ENCODE measurements around the gene NDUFS7.

Gene NDUFS7

DNA sequence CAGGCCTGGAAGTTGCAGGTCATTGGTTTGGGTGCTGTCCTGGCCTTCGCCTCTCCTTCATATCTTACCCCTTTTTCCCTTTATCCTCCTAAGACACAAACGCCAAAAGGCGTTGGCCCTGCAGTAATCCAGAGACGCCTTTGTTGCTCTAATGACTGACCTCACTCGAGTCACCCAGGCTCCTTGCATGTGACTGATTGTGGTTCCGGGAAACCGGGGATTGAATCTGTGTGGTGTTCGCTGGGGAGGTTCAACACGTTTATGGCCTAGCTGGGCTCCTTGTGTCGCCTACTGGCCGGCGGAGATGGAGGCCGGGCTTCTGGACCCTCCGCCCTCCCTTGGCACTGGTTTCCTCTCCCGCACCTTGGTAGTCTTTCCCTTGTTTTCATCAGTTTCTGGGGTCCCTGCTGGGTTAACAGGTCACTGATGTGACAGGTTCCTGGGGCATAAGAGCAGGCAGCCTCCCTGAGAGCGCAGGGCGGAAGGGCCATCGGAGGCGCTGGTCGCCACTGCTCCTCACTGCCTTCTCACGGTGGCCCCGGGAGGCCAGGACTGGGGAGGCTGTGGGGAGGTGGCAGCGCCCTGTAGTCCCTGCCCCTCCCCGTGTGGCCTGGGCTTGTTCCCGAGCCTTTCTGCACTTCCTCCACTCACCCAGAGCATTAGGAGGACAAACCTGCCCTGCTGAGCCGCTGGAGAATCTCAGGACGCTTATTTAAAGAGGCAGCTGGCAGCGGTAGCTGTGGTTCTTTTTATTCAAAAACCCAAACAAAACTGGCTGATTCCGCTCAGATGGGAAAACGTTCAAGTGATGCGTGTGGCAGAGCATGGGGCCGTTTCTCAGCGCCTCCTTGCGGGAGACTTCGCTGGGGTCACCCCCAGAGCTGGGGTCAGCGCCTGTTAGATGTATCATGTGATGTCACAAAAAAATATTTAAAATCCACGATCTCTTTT is 18.1 kb upstream of the NDUFS7 start:
- no peaks in the 10 kb centered on the region for H3K27me3 ChIP-seq (ENCODE audit: insufficient read depth, insufficient read length)
- no peak for DNase-seq (ENCODE audit: low read depth, low spot score)
- peaks cover 97% of the 10 kb centered on the region for H3K36me3 ChIP-seq (ENCODE audit: insufficient read depth, insufficient read length, low read length)
- TF ChIP-seq ZNF274 (IDR thresholded peaks at IDR 0.05; ENCODE audit: low read depth, low read length), result no peak
- TF ChIP-seq SUZ12 (IDR thresholded peaks at IDR 0.05; ENCODE audit: extremely low read depth, insufficient read depth, insufficient read length), result no peak
- no peak for TF ChIP-seq YY1 (IDR thresholded peaks at IDR 0.05; ENCODE audit: insufficient read depth, insufficient read length)
- H3K9ac ChIP-seq (ENCODE audit: insufficient read length, low read depth), result no peak overlapping the region
- no peaks in the 10 kb centered on the region for H3K9me3 ChIP-seq (ENCODE audit: insufficient read depth, low read length)
- no peak overlapping the region for H3K4me3 ChIP-seq (ENCODE audit: insufficient read length, low read depth)
- H3K4me1 ChIP-seq (ENCODE audit: insufficient read depth, insufficient read length), result peaks cover 10% of the 10 kb centered on the region

DNA sequence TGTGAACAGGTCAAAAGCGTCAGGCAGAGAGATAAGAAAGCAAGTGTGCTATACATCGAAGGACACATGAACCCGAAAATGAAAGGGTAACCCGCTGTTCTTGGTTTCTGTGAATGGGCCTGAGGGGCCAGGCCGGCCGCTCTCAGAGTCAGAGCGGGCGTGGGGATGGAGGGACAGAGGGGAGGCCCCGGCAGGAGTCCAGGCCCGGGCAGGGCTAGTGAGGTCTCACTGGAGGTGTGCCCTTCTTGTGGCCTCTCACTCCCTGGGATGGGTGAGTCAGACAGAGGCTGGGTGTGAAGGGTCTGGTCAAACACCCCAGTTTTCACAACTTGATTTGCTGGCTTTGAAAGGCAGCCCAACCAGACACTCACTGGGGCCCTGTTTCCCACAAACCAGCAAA is 17.4 kb upstream of the NDUFS7 start:
- Histone ChIP-seq H3K9ac (ENCODE audit: insufficient read length, low read depth) (no peak overlapping the region), H3K4me1 (ENCODE audit: insufficient read depth, insufficient read length) (peaks cover 7% of the 10 kb centered on the region), H3K27me3 (ENCODE audit: insufficient read depth, insufficient read length) (no peaks in the 10 kb centered on the region), H3K9me3 (ENCODE audit: insufficient read depth, low read length) (no peaks in the 10 kb centered on the region), H3K36me3 (ENCODE audit: insufficient read depth, insufficient read length, low read length) (peaks cover 97% of the 10 kb centered on the region), H3K4me3 (ENCODE audit: insufficient read length, low read depth) (no peak overlapping the region)
- no peak for TF ChIP-seq SUZ12 (IDR thresholded peaks at IDR 0.05; ENCODE audit: extremely low read depth, insufficient read depth, insufficient read length)
- TF ChIP-seq ZNF274 (IDR thresholded peaks at IDR 0.05; ENCODE audit: low read depth, low read length), result no peak
- TF ChIP-seq YY1 (IDR thresholded peaks at IDR 0.05; ENCODE audit: insufficient read depth, insufficient read length), result no peak
- DNase-seq (ENCODE audit: low read depth, low spot score), result no peak

DNA sequence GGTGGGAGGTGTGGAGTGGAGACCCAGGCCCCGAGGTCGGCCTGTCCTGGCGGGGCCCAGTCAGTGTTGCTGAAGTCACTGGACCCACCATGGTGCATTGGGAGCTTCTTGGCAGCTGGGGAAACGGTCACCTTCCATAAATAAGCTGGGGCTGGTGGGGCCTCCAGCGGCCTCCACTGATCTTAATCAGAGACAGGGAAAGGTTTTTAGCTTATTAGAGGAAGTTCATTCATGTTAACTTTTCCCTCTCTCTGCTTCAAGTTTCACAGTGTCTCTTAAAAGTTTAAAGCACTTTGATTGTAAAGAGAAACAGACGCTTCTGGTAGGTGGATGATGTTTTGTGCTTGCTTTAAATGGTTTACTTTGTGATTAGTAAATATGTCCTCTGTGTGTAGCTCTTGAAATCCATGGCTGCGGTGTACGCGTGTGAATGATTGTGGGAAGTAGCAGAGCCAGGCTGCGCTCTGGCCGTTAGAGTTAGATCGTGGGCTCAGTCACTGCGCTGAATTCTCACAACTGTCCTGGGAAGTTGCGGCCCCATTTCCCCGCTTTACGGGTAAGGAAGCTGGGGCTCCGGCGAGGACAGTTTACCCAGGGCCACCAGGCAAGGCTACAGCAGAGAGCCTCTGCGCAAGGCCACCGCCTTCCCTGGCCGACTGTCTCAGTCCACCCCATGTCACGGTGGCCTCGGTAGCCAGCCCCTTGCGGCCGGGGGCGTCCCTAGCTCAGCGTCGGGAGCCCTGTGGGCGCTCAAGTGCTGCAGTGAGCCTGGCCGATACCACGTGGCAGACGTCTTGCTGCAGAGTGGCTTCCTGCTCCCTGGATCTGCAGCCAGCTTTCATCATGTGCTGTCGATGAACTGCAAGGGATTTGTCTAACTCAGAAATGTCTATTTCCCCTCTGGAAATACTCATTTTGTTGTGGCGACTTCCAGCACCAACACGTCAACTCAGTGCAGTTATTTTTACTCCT is 16.5 kb upstream of the NDUFS7 start:
- no peak for TF ChIP-seq YY1 (IDR thresholded peaks at IDR 0.05; ENCODE audit: insufficient read depth, insufficient read length)
- TF ChIP-seq SUZ12 (IDR thresholded peaks at IDR 0.05; ENCODE audit: extremely low read depth, insufficient read depth, insufficient read length), result no peak
- TF ChIP-seq ZNF274 (IDR thresholded peaks at IDR 0.05; ENCODE audit: low read depth, low read length), result no peak
- Histone ChIP-seq H3K36me3 (ENCODE audit: insufficient read depth, insufficient read length, low read length) (peaks cover 95% of the 10 kb centered on the region), H3K4me3 (ENCODE audit: insufficient read length, low read depth) (no peak overlapping the region), H3K9ac (ENCODE audit: insufficient read length, low read depth) (no peak overlapping the region), H3K9me3 (ENCODE audit: insufficient read depth, low read length) (no peaks in the 10 kb centered on the region), H3K27me3 (ENCODE audit: insufficient read depth, insufficient read length) (no peaks in the 10 kb centered on the region), H3K4me1 (ENCODE audit: insufficient read depth, insufficient read length) (peaks cover 7% of the 10 kb centered on the region)
- DNase-seq (ENCODE audit: low read depth, low spot score), result no peak

DNA sequence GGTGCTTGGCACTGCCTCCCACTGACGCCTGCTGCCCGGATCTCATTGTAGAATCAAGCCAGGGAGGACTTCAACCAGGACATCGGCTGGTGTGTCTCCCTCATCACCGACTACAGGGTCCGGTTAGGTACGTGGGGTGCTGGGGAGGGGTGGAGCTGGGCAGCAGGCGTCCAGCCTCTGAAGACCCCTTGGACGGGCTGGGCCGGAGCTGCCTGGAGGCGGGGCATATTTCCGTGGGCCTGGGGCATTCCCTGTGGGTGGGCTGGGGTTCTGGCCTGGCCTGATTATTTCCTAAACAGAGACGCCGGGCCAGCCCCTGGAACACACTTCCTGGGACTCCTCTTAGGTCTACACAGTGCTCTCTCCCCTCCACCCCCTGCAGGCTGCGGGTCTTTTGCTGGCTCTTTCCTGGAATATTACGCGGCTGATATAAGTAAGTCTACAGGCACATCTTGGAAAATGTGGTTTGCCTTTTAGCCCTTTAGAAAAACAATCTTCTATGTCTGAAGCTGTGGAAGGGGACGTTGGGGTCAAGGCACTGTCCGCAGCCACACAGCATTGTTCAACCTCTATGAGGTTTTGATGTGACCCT is 14.4 kb upstream of the NDUFS7 start:
- Histone ChIP-seq H3K9ac (ENCODE audit: insufficient read length, low read depth) (no peak overlapping the region), H3K36me3 (ENCODE audit: insufficient read depth, insufficient read length, low read length) (peaks cover 94% of the 10 kb centered on the region), H3K4me3 (ENCODE audit: insufficient read length, low read depth) (no peak overlapping the region), H3K27me3 (ENCODE audit: insufficient read depth, insufficient read length) (no peaks in the 10 kb centered on the region), H3K4me1 (ENCODE audit: insufficient read depth, insufficient read length) (peaks cover 7% of the 10 kb centered on the region), H3K9me3 (ENCODE audit: insufficient read depth, low read length) (no peaks in the 10 kb centered on the region)
- no peak for DNase-seq (ENCODE audit: low read depth, low spot score)
- TF ChIP-seq YY1 (IDR thresholded peaks at IDR 0.05; ENCODE audit: insufficient read depth, insufficient read length) (no peak), SUZ12 (IDR thresholded peaks at IDR 0.05; ENCODE audit: extremely low read depth, insufficient read depth, insufficient read length) (no peak), ZNF274 (IDR thresholded peaks at IDR 0.05; ENCODE audit: low read depth, low read length) (no peak)

DNA sequence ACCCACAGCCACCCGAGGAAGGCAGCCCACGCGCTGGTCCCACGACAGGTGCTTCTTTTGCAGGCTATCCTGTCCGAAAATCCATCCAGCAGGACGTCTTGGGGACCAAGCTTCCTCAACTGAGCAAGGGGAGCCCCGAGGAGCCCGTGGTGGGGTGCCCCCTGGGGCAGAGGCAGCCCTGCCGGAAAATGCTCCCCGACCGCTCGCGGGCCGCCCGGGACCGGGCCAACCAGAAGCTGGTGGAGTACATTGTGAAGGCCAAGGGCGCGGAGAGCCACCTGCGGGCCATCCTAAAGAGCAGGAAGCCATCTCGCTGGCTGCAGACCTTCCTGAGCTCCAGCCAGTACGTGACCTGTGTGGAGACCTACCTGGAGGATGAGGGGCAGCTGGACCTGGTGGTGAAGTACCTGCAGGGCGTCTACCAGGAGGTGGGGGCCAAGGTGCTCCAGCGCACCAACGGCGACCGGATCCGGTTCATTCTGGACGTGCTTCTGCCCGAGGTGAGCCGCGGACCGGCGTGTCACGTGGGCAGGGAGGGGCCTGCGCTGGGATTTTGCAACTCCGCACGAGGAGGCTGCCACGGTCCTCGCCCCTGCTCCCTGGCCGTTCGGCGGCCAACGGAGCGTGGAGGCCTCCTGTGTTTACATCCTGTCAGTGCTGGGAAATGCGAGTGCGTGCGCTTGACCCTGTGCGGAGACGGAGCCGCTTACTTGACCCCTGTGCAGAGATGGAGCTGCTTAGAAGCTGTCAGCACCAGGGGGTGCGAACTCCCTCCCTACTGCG is 12.9 kb upstream of the NDUFS7 start:
- no peak for DNase-seq (ENCODE audit: low read depth, low spot score)
- Histone ChIP-seq H3K4me3 (ENCODE audit: insufficient read length, low read depth) (no peak overlapping the region), H3K9ac (ENCODE audit: insufficient read length, low read depth) (peak overlapping the region; percentile 6), H3K27me3 (ENCODE audit: insufficient read depth, insufficient read length) (no peaks in the 10 kb centered on the region), H3K4me1 (ENCODE audit: insufficient read depth, insufficient read length) (peaks cover 1% of the 10 kb centered on the region), H3K9me3 (ENCODE audit: insufficient read depth, low read length) (no peaks in the 10 kb centered on the region), H3K36me3 (ENCODE audit: insufficient read depth, insufficient read length, low read length) (peaks cover 86% of the 10 kb centered on the region)
- TF ChIP-seq ZNF274 (IDR thresholded peaks at IDR 0.05; ENCODE audit: low read depth, low read length), result no peak
- TF ChIP-seq SUZ12 (IDR thresholded peaks at IDR 0.05; ENCODE audit: extremely low read depth, insufficient read depth, insufficient read length), result no peak
- TF ChIP-seq YY1 (IDR thresholded peaks at IDR 0.05; ENCODE audit: insufficient read depth, insufficient read length), result no peak

- peaks cover 1% of the 10 kb centered on the region for H3K4me1 ChIP-seq (ENCODE audit: insufficient read depth, insufficient read length)
- H3K4me3 ChIP-seq (ENCODE audit: insufficient read length, low read depth), result no peak overlapping the region
- H3K9ac ChIP-seq (ENCODE audit: insufficient read length, low read depth), result no peak overlapping the region
- TF ChIP-seq SUZ12 (IDR thresholded peaks at IDR 0.05; ENCODE audit: extremely low read depth, insufficient read depth, insufficient read length) (no peak), YY1 (IDR thresholded peaks at IDR 0.05; ENCODE audit: insufficient read depth, insufficient read length) (no peak), ZNF274 (IDR thresholded peaks at IDR 0.05; ENCODE audit: low read depth, low read length) (no peak)
- no peak for DNase-seq (ENCODE audit: low read depth, low spot score)
- H3K27me3 ChIP-seq (ENCODE audit: insufficient read depth, insufficient read length), result no peaks in the 10 kb centered on the region
- no peaks in the 10 kb centered on the region; the same call in 1 of the 2 replicates for H3K9me3 ChIP-seq (ENCODE audit: insufficient read depth, low read length)
- H3K36me3 ChIP-seq (ENCODE audit: insufficient read depth, insufficient read length, low read length), result peaks cover 84% of the 10 kb centered on the region
Observed at GRCh38 chr19:1373042-1373533, 10.6 kb upstream of the NDUFS7 start.

Measured in NT2/D1 (cell line).